ENCODE data around the gene TBC1D14.

- no peak for TF ChIP-seq ZNF8 (CRISPR knock-in tag; IDR thresholded peaks at IDR 0.05)
- TF ChIP-seq ZNF565 (CRISPR knock-in tag; conservative IDR thresholded peaks at IDR 0.05; ENCODE audit: low read depth): no peak
- no peak for TF ChIP-seq CSDC2 (CRISPR knock-in tag; IDR thresholded peaks at IDR 0.05)
- TF ChIP-seq PATZ1 (CRISPR knock-in tag; IDR thresholded peaks at IDR 0.05; ENCODE audit: borderline replicate concordance): no peak
- TF ChIP-seq CREB5 (CRISPR knock-in tag; IDR thresholded peaks at IDR 0.05; ENCODE audit: low read depth): no peak
- TF ChIP-seq ZFP30 (CRISPR knock-in tag; IDR thresholded peaks at IDR 0.05): no peak
- TF ChIP-seq TOX (CRISPR knock-in tag; IDR thresholded peaks at IDR 0.05; ENCODE audit: borderline replicate concordance): no peak
- TF ChIP-seq PPARA (CRISPR knock-in tag; IDR thresholded peaks at IDR 0.05; ENCODE audit: borderline replicate concordance): no peak
These were observed 47.0 kb downstream of the TBC1D14 start for GRCh38 chr4:6956434-6957147.
